ENCODE results near the gene SMIM29.
"Not testable (repeated sequence)": the region's sequence is repeated elsewhere in the genome, so short reads cannot be mapped to it uniquely, and the experiment has no call there.

Gene SMIM29

GRCh38 chr6:34269132-34269531, 20.3 kb upstream of the SMIM29 start:
- not testable (repeated sequence) for DNase-seq (ENCODE audit: low spot score); FAIRE-seq

DNA sequence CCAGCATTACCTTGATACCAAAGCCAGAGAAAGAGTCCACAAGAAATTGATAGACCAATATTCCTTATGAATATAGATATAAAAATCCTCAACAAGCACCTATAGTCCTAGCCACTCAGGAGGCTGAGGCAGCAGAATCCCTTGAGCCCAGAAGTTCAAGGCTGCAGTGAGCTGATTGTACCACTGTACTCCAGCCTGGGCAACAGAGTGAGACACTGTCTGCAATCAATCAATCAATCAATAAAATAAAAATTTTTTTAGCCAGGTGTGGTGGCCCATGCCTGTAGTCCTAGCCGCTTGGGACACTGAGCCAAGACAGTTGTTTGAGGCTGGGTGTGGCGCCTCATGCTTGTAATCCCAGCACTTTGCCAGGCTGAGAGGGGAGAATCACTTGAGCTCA, 18.9 kb upstream of the SMIM29 start:
- FAIRE-seq (no peak), DNase-seq (ENCODE audit: low spot score) (no peak)

- FAIRE-seq; DNase-seq (ENCODE audit: low spot score): not testable (repeated sequence)
These were observed 14.7 kb upstream of the SMIM29 start for GRCh38 chr6:34263484-34263883.

DNA sequence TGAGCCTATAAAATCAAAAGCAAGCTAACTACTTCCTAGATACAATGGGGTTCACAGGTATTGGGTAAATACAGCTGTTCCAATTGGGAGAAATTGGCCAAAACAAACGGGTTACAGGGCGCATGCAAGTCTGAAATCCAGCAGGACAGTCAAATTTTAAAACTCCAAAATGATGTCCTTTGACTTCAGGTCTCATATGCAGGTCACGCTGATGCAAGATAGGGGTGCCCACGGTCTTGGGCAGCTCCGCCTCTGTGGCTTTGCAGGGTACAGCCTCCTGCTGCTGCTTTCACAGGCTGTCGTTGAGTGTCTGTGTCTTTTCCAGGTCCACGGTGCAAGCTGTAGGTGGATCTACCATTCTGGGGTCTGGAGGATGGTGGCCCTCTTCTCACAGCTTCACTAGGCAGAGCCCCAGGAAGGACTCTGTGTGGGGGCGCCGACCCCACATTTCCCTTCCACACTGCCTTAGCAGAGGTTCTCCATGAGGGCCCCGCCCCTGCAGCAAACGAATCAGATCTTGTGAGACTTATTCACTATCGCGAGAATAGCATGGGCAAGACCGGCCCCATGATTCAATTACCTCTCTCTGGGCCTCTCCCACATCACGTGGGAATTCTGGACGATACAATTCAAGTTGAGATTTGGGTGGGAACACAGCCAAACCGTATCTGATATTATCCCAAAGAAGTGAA, 11.9 kb upstream of the SMIM29 start:
- FAIRE-seq (no peak), DNase-seq (ENCODE audit: low spot score) (no peak)

DNA sequence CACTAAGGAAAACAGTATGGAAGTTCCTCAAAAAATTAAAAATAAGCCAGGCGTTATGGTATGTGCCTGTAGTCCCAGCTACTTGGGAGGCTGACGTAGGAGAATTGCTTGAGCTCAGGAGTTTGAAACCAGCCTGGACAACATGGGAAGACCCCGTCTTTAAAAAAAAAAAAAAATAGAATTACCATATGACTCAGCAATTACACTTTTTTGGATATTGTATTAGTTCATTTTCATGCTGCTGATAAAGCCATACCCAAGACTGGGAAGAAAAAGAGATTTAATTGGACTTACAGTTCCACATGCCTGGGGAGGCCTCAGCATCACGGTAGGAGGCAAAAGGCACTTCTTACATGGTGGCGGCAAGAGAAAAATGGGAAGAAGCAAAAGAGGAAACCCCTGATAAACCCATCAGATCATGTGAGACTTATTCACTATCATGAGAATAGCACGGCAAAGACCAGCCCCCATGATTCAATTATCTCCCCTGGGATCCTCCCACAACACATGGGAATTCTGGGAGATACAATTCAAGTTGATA, 10.8 kb upstream of the SMIM29 start:
- DNase-seq (ENCODE audit: low spot score) (no peak), FAIRE-seq (no peak)

GRCh38 chr6:34252395-34252794, 3.6 kb upstream of the SMIM29 start:
- not testable (repeated sequence) for FAIRE-seq; DNase-seq (ENCODE audit: low spot score)

GRCh38 chr6:34249469-34250261, 859 bp upstream of the SMIM29 start:
- DNase-seq (ENCODE audit: low spot score) (no peak), FAIRE-seq (no peak)

- peak; percentile 46 for DNase-seq (ENCODE audit: low spot score)
- FAIRE-seq, result no peak
These were observed 544 bp downstream of the SMIM29 start for GRCh38 chr6:34248198-34248726.

- peak; percentile 3 for DNase-seq (ENCODE audit: low spot score)
- FAIRE-seq, result no peak
These were observed 1.2 kb downstream of the SMIM29 start for GRCh38 chr6:34247481-34248197.

DNA sequence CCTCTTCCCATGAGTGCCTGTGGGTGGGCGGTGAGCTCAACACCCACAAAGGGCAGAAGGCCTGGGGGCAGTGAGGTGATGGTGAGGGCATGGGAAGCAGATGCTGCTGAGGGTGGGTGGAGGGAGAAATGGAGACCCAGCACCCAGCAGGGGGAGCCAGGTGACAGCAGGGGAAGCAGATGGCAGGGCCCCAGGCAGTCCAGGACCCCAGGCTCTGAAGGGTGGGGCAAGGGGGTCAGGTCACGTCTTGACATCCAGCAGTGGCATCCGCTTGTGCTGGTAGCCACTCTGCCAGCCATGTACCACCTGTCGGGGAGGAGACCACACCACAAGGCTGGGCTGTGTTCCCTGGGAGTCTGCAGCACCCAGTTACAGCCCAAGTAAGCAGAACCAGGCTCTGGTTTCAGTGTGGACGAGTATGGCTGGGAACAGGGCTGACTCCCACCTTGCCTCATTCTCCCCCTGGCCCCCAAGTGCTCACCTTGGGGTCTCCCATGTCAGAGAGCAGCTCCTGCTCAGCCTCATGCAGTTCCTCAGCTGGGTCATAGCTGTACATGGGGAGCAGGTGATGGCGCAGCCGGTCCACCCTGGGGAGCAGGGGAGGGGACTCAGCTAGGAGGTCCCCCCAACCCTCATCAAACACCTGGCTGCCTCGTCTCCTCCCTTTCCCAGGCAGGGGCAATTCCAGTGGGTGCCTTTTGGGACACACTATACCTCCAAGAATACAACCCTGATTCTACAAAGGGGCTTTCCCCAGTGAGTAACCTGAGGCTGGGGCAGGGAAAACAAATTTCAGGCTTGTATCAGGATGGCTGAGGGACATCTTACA, 2.0 kb downstream of the SMIM29 start:
- FAIRE-seq (no peak), DNase-seq (ENCODE audit: low spot score) (peak; percentile 40)

GRCh38 chr6:34246249-34246562, 2.6 kb downstream of the SMIM29 start:
- FAIRE-seq (no peak), DNase-seq (ENCODE audit: low spot score) (no peak)

DNA sequence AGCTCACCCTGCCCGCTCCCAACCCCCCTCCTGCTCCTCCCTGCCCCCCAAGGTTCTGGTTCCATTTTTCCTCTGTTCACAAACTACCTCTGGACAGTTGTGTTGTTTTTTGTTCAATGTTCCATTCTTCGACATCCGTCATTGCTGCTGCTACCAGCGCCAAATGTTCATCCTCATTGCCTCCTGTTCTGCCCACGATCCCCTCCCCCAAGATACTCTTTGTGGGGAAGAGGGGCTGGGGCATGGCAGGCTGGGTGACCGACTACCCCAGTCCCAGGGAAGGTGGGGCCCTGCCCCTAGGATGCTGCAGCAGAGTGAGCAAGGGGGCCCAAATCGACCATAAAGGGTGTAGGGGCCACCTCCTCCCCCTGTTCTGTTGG, 3.1 kb downstream of the SMIM29 start:
- not testable (repeated sequence) for FAIRE-seq; DNase-seq (ENCODE audit: low spot score)

DNA sequence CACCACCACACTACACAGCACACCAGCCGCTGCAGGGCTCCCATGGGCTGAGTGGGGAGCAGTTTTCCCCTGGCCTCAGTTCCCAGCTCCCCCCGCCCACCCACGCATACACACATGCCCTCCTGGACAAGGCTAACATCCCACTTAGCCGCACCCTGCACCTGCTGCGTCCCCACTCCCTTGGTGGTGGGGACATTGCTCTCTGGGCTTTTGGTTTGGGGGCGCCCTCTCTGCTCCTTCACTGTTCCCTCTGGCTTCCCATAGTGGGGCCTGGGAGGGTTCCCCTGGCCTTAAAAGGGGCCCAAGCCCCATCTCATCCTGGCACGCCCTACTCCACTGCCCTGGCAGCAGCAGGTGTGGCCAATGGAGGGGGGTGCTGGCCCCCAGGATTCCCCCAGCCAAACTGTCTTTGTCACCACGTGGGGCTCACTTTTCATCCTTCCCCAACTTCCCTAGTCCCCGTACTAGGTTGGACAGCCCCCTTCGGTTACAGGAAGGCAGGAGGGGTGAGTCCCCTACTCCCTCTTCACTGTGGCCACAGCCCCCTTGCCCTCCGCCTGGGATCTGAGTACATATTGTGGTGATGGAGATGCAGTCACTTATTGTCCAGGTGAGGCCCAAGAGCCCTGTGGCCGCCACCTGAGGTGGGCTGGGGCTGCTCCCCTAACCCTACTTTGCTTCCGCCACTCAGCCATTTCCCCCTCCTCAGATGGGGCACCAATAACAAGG, 3.6 kb downstream of the SMIM29 start:
- DNase-seq (ENCODE audit: low spot score); FAIRE-seq: not testable (repeated sequence)

DNA sequence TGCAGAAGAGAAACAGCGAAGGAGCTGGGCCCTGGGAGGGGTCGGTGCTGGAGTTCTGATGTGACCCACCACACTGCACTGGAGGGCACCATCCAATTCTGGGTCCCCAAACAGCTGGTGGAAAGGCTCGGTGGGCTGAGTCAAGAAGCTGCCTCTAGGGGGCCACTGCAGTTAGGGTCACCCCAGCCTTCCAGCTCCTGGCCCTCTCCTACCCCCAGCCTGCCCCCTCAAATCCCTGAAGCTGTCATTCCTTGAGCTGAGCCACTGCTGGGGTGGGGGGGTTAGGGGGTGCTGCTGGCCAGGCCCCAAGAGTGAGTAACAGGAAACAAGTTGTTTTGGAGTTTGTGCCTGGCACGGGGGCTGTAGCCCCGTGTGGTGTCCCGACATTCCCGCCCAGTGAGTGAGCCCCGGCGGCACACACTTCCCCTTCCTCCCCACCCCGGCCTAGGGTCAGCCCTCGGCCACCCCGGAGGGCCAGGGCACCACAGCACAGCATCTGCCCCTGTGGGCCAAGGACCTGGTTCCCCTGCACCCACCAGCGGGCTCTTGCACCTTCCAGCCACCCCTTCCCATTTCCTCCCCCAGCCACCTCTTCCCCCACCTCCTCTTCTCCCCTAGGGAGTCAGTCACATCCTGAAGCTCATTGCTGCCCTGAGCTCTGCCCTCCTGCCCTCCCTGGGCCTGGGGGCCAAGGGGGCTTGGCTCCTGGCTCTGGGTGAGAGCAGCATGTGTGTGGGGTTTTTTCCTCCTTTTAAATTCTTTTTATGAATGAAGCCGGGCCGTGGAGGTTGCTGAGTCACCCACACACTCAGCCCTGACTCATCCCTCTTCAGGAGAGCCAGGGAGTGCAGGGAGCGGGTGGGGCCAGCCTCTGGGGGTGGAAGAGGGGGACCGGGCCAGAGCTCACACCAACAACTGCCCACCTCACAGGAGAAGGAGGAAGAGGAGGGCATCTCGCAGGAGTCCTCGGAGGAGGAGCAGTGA, 4.6 kb downstream of the SMIM29 start:
- FAIRE-seq (no peak), DNase-seq (ENCODE audit: low spot score) (peak; percentile 92)

GRCh38 chr6:34243131-34243771, 5.6 kb downstream of the SMIM29 start:
- DNase-seq (ENCODE audit: low spot score) (peak; percentile 9), FAIRE-seq (no peak)

GRCh38 chr6:34242252-34243130, 6.3 kb downstream of the SMIM29 start:
- no peak for FAIRE-seq
- peak; percentile 5 for DNase-seq (ENCODE audit: low spot score)
